HuH-7 (cell line): ENCODE data around the gene HLCS.

ENCODE experiments used
- DNase-seq: peaks from one replicate; pipeline ENCODE4 v3.0.0; 2011; ENCODE audit warnings: low spot score

Gene HLCS

DNA sequence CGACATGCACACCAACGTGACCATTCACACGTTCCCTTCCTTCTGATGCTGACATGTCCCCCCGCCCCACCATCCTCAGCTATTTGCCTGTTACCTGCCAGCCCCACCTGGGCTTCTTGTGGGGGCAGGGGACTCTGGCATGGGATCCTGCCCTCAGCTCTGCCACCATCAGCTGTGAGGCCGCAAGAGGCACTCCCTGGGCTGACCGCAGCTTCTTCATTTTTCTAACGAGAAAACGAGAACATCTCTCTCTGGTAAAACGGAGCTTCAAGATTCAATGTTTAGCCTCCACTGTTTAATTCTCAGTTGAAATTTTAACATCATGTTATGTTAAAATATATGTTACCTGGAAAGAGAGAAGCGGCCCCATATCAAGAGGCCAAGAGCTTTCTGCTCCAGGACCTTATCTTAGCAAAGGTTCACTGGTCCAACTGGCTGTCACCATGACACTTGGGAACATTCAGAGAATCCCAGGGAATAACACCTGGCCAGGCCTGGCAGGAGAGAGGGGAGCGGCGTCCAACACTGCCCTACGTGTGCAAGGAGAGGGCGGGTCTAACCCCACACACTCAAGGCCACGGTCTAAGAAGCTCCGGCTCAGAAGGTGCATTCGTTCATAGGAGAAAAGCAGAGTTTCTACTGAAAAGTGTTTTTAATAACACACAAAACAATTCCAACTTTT, 51.3 kb downstream of the HLCS start:
- DNase-seq, result no peak

DNA sequence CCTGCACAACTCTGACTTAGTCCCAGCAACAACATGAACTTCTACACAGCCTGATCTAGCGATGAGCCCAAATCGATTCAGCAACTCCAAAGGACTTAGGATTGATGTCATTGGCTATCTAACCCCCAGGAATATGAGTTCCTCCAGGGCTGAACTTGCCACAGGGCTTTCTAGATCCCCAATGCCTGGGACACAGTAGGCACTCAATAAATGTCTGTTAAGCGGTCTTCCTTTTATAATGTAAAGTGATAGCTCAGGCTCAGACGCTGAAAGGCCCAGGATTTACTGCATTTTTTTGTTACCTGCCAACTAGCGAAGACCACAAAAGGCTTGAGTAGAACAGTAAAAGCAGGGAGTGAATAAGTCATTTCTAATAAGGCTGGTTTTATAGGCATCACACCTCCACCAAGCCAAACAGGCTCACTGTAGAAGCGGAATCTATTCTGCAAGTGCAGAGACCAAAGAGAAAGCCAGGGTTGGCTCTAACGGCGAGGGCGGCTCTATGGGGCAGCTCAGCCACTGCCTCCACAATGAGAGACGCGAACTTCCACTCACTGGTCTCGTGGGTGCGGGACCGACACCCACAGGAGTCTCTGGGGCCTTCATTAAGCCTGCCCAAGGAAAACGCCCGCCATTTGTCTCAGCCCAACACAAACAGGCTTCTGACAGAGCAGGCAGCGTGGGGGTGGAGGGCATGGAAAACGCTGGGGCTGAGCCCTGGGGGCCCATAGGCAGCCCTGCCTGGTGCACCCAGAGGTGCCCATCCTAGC, 52.0 kb downstream of the HLCS start:
- DNase-seq, result no peak

DNA sequence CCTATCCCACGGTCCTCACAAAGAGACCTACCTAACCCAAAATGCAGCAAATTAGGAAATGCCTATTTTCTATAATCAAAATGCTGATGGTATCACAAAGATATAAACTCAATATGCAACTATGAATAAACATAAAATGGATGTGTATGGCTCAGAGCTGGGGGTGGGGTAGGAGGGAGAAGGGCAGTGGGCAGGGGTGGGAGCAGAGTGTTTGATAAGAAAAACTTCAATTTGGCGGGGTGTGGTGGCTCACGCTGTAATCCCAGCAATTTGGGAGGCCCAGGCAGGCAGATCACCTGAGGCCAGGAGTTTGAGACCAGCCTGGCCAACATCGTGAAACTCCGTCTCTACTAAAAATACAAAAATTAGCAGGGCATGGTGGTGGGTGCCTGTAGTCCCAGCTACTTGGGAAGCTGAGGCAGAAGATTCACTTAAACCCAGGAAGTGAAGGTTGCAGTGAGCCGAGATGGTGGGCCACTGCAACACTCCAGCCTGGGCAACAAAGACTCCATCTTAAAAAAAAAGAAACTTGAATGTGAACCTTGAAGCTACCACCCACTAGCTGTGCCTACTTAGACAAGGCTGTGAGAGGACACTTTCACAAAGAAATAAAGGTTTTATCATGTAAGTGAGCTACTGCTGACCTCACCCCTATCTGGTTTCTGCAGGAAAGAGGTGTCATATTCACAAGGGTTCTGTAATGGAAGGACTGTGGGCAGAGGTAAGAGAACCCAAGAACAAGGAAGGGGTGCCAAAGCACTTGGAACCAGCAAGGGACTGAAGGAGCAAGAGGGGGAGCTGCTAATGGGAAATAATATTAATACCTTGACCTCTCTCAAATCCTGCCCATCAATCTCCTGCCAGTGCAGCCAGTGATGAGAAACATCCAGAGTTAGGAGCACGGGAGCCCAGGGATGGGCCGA, 53.0 kb downstream of the HLCS start:
- DNase-seq, result no peak

DNA sequence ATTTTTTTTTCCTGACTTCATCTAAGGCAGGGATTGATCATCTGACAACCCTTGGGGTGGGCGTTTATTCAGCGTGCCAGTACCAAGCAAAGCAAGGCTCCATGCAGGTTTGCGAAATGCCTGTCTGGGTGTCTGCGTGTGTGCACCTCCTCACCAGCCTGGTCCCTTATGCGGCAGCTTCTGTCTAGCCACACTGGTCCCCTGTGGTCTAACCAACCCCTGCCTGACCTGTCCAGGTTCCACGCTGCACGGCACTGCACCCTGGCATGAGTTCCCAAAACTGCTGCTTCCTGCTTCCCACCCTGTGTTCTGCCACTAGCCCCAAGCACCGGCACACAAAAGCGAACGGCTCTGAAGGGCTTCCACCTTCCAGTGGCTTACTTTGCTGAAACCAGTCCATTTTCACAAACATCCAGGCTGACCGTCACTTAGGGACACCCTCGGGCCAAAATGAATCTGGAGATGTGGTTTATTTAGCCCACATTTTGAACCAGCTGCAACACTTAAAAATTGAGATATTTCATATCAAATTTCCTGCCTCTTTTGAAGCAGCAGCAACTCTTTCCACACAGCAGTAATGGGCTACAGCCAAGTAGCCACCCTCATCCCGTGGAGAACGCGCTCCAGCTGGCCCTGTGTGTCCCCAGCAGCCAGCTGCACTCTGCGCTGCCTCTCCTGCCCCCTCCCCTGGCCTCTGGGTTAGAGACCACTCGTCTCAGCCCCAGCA, 55.7 kb downstream of the HLCS start:
- DNase-seq, result no peak

DNA sequence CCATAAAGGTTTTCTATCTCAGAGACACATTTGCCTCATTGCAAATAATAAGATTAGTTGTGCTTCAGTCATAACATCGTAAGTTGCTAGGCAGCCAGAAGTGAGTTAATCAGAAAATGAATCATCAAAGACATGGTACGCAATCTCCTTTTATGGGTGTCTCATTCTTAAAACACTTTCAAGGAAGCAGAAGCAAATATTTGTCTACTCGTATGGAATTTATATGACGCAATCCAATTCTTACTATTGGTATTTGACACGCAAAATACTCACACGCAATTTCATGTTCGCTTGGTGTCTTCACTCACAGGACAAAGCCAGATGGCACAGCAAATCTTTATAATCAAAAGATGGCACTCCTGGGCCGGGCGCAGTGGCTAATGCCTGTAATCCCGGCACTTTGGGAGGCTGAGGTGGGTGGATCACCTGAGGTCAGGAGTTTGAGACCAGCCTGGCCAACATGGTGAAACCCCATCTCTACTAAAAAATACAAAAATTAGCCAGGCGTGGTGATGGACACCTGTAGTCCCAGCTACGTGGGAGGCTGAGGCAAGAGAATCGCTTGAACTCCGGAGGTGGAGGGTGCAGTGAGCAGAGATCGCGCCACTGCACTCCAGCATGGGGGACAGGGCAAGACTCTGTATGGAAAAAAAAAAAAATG, 56.4 kb downstream of the HLCS start:
- no peak for DNase-seq

DNA sequence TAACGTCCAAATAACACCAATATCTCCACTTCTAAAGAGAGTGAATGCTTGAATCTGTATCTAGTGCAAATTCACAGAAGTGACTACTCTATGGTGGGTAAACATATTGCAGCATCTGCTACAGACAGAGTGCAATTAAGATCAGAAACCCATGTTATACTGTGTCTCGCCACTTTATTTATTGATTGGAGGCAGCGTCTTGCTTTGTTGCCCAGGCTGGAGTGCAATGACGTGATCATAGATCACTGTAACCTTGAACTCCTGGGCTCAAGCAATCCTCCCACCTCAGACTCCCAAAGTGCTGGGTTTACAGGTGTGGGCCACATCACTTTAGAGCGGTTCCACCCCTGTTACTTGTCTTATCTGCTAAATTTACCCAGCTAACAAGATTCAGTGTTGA, 57.0 kb downstream of the HLCS start:
- no peak for DNase-seq

DNA sequence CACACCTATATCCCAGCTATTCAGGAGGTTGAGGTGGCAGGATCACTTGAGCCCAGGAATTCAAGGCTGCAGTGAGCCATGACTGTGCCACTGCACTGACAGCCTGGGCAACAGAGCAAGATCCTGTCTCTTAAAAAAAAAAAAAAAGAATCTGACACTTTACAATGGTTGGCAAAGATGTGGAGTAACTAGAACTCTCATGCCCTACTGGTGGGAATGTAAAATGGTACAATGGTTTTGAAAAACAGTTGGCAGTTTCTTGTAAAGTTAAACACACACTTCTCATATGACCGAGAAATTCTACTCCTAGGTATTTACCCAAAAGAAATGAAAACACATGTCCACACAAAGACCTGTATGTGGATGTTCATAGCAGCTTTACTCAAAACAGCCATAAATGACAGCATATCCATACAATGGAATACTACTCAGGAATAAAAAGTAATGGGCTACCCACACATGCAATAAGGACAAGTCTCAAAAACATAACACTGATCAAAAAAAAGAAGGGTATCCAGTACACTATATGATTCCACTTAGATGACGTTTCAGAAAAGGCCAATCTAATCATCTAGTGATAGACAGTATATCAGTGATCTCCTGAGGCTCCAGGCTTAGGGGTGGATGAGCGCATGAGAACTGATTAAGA, 58.1 kb downstream of the HLCS start:
- DNase-seq, result no peak

DNA sequence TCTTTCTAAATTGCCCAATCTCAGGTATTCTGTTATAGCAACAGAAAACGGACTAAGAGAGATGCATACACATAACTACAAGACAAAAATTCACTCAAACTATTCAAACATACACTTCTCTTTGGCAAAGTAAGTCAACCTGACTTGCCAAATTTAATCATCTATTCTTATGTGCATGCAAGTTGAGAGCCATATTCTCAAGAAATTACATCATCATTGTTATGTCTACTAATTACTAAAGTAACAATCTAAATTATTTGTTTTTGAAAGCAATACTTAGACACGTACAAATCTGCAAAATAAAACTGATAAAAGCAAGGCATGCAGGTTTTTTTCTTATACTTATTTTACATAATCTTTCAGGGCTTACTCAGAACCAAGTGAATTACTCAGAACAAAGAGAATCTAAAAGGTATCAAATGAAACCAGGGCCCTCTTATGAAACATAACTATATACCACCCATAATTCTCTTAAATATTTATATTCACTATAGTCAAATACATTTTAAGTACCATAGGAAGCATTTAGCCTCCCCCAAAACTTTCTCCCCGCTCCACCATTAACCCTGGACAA, 62.3 kb downstream of the HLCS start:
- no peak for DNase-seq

DNA sequence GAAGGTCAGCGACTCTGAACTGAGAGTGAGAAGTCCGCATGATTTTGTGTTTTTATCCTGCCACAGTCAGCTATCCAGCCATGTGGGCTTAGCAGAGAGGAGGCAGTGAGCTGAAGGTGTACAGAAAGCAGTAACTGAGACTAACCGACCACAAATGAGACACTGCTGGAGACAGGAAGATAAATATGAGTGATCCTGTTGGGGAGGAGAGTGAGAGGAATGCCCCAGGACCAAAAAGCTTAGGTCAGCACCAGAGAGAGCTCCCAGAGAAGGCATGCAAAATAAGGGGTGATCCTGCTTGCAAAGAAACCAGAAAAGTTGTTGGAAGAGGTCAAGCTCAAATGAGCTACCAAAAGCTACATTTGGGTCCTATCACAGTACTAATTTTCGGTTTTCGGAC, 63.7 kb downstream of the HLCS start:
- DNase-seq, result no peak

DNA sequence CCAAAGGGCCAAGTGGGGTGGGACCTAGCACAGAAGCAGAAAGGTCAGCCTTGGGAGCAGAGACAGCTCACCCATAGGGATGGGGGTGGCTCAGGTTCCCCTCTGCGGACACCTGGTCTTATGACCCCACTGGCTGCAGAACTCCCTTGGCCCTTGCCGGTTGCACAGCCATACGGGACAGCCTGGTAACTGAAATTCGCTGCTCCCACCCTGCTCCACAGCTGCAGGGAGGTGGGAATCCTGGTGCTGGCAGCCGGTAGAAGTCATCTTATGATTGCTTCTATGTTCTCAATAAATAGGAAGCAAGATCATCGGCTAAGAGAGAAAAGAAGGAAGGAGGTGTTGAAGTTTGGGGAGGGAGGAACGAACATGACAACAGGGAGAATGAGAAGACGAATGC, 64.1 kb downstream of the HLCS start:
- DNase-seq, result no peak

DNA sequence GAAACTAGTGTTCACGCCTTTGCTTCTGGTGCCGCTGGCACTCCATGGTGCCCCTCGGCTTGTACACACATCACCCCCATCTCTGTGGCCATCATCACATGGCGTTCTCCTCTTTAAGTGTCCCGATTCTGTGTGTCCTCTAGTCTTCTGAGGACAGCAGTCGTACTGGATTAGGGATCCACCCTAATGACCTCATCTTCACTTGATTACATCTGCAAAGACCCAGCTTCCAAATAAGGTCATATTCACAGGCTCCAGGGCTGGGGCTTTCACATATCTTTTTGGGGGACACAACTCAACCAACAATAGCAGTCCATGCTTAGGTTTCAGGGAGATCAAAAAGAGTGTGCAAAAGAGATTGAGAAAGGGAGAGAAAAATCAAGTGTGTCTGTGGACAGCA, 64.9 kb downstream of the HLCS start:
- no peak for DNase-seq

DNA sequence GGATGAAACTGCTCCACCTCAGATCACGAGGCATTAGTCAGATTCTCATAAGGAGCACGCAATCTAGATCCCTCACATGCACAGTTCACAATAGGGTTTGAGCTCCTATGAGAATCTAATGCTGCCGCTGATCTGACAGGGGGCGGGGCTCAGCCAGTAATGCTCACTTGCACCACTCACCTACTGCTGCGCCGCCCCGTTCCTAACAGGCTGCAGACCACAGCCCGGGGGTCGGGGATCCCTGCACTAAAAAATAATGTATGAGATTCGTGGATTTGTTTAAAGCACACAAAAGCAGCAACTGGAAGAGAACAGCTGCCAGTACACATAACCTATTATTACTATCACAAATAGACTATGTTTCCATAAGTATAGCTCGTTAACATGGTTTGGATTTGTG, 72.9 kb downstream of the HLCS start:
- DNase-seq, result no peak

DNA sequence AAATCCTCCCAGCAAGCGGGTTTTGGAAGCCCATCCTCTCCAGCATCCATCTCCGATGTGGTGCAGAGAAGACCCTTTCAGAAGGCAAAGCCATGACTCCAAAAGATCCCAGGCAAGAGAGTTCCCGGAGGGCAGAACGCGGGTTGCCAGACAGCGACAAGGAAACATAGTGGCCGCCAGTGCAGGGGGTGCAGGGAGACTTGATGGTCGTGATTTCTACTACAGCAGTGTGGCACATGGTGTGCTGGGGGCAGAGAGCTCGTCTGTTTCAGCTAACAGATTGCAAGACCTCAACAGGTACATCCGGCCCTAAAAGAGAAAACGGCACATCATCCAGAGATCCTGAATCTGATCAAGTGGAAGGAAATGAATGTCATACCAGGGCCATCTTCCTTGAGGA, 74.3 kb downstream of the HLCS start:
- no peak for DNase-seq

DNA sequence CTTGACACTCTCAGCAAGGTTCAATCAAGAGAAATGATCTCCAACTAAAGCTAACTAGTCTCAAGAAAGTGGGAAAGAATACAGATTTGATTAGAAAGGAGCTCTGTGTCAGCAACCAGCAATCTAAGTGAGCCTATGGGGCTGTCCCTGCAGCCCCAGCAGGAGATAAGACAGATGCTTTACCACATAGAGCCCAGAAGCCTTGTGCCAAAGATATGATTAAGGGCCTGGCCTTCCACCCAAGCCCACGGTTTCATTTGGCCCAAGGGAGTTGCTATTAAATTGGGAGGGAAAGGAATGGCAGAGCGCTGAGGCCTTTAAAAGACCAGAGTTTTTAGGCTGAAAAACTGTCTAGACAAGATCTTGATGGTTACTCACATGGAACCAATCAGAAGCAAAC, 74.8 kb downstream of the HLCS start:
- no peak for DNase-seq

DNA sequence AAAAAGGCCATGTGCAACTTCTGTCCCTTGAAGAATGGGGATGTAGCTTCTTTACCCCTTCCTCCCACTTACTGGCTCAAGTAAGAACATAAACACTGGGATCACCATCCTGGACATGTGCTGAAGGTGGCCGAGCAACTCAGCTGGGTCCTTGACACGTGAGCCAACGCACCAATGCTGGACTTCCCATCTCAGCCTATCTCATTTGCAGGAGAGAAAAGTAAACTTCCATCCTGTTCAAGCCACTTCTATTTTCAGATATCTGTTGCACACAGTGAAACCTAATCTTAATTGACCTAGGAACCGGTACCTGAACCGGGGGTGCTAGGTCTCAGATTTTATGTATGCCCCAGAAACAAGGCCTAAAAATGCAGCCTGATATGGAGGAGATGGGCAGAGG, 75.3 kb downstream of the HLCS start:
- DNase-seq, result no peak

DNA sequence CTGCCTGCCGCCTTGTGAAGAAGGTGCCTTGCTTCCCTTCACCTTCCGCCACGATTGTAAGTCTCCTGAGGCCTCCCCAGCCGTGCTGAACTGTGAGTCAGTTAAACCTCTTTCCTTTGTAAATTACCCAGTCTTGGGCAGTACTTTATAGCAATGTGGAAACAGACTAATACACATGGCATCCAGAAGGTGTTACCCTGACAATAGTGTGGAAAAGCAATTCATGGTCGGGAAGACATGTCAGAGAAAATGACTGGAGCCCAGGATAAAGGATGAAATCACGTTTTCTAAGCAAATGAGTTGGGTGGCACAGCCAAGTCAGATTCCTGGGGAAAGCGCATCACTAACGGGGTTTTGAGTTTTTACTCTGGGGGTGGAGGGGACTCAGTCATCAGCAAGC, 76.4 kb downstream of the HLCS start:
- no peak for DNase-seq

DNA sequence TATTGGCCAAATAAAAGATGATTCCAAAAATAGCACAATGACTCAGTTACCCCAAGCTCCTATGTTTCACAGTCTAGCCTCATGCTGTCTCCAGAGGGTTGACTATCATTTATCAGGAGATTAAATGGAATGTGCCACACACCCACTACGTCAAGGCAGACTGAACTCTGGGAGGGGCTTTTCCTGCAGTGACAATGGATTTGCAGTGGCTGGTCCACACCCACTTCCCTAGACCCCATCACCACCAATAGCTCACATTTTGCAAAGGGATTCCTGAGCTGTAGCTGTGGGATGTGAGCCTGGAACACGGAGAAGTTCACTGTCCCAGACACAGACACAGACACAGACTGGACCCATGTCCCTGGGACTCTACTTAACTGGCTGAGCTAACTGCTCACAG, 77.1 kb downstream of the HLCS start:
- no peak for DNase-seq

DNA sequence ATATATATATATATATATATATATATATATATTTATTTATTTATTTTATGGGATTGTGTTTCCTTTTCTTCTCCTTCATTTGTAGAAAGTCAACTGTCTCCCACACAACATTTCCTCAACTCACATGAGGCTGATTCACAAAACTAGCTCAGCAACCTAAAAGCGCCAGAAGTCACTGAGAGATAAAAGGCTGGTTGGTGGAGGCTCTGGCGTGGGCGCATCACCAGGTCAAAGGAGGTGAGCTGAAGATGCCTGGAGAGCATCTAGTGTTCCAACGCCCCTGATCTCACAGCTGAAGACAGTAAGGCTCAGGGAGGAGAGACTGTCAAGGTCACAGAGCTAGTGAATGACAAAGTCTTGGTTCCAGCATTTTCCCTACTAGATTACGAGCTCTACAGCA, 78.0 kb downstream of the HLCS start:
- DNase-seq, result no peak

DNA sequence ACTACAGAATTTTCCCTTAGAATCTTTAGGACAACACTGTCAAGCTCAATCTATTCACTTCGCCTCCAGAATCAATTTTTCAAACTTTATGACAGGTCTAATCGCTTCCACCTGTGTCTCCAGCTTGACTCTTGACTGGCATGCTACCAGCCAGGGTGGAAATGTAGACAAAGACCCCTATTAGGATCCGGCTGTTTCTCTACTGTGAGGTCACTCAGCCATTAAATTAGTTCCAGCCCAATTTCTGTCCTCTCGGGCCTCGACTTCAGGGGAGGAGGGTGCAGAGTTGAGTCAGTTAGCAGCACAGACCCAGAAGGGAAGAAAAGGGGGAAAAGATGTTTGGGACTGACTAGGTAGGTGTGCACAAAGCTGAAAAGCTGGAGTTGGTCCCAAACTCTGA, 78.5 kb downstream of the HLCS start:
- no peak for DNase-seq

DNA sequence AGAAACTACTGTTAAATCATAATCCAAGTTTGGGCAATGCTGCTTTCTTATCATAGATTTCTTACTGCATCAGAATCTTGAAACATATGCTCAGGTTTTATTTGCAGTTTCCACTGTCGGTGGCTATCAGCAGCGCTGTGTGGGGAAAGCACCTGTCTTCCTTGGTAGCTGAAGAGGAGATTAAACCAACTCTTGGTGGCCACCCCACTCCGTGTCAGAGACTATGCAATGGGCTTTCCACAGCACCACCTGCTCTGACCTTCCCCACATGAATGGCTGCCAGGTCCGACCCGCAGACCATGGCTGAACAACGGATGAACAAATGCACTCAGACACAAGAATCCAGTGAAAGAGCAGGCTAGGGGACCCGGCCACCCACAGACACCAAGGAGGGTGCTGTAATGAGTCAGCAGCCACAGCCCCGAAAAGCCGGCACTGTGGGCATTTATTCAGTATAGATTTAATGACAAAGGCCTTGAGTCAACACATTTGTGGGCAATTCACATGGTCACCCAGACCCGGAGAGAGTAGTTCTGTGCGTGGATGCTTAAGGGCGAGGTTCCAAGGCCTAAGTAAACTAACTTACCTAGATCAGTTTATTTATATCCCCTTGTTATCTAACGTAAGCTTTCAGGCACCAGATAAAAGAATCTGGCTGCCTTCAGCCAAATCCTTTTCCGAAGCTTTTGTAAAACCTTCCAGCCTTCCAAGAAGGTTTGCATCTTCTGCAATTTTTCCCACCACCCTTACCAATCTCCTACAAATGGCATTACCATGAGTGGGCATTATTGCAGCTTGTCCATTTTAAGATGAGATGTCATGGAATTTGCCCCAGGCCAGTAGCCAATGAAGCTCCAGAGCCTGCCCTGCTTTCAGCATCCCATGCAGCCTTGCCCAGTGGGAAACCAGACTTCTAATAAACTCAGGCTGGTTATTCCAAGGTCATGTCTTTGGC, 82.7 kb downstream of the HLCS start:
- no peak for DNase-seq
